HG03039 (cell line): ENCODE measurements around the gene ALDH2.
"Not testable (repeated sequence)": the region's sequence is repeated elsewhere in the genome, so short reads cannot be mapped to it uniquely, and the experiment has no call there.

Experiments used
- ATAC-seq: cut with Tn5 transposase; IDR thresholded peaks from one replicate; pipeline ENCODE4 v1.9.1; 2021; ENCODE audit warnings: mild to moderate bottlenecking, moderate library complexity; ENCODE audit not compliant: unreplicated experiment

Gene ALDH2

GRCh38 chr12:111758120-111758561 is 8.6 kb upstream of the ALDH2 start:
- no peak for ATAC-seq

- no peak for ATAC-seq
Observed at GRCh38 chr12:111759271-111759670, 7.5 kb upstream of the ALDH2 start.

- no peak for ATAC-seq
Observed at GRCh38 chr12:111759991-111760390, 6.7 kb upstream of the ALDH2 start.

- no peak for ATAC-seq
Observed at GRCh38 chr12:111761099-111761498, 5.6 kb upstream of the ALDH2 start.

- no peak for ATAC-seq
Observed at GRCh38 chr12:111761706-111762105, 5.0 kb upstream of the ALDH2 start.

GRCh38 chr12:111763552-111763951 is 3.2 kb upstream of the ALDH2 start:
- not testable (repeated sequence) for ATAC-seq

- no peak for ATAC-seq
Observed at GRCh38 chr12:111764120-111764821, 2.5 kb upstream of the ALDH2 start.

- no peak for ATAC-seq
Observed at GRCh38 chr12:111767362-111768158, 827 bp downstream of the ALDH2 start.

- ATAC-seq = no peak
Observed at GRCh38 chr12:111768159-111768895, 1.6 kb downstream of the ALDH2 start.

GRCh38 chr12:111769599-111769998 is 2.9 kb downstream of the ALDH2 start:
- ATAC-seq = no peak

GRCh38 chr12:111773801-111774551 is 7.2 kb downstream of the ALDH2 start:
- no peak for ATAC-seq

GRCh38 chr12:111775205-111776193 is 8.8 kb downstream of the ALDH2 start:
- peak; percentile 44 for ATAC-seq

GRCh38 chr12:111776836-111777344 is 10.2 kb downstream of the ALDH2 start:
- no peak for ATAC-seq

GRCh38 chr12:111777345-111778045 is 10.8 kb downstream of the ALDH2 start:
- ATAC-seq = no peak

GRCh38 chr12:111780166-111780565 is 13.4 kb downstream of the ALDH2 start:
- ATAC-seq = no peak

GRCh38 chr12:111780615-111781014 is 13.9 kb downstream of the ALDH2 start:
- ATAC-seq = no peak

- no peak for ATAC-seq
Observed at GRCh38 chr12:111781085-111781658, 14.4 kb downstream of the ALDH2 start.

- no peak for ATAC-seq
Observed at GRCh38 chr12:111783046-111783445, 16.3 kb downstream of the ALDH2 start.
